Stimulated activated CD8-positive, alpha-beta memory T cell treated with anti-CD3 and anti-CD28 coated beads, Interleukin-7, amount 100 ng/mL, for 48 hours (primary cell): ENCODE measurements around the gene HELLS.
"Not testable (repeated sequence)": the region's sequence is repeated elsewhere in the genome, so short reads cannot be mapped to it uniquely, and the experiment has no call there.

Source experiments
- DNase-seq, 2 donors: peaks; one replicate each; pipeline ENCODE4 v3.0.0-alpha.2; 2020; ENCODE audit warnings: low read depth in 1 of 2; ENCODE audit errors: extremely low read depth in 1 of 2

Gene HELLS

GRCh38 chr10:94602729-94603515 lies 57.3 kb downstream of the HELLS start:
- no peak for DNase-seq

- DNase-seq: no peak
Measured at GRCh38 chr10:94607111-94607510, 61.5 kb downstream of the HELLS start.

GRCh38 chr10:94608559-94608958 lies 63.0 kb downstream of the HELLS start:
- DNase-seq: no peak

- DNase-seq: no peak
Measured at GRCh38 chr10:94614558-94614957, 69.0 kb downstream of the HELLS start.

- no peak for DNase-seq
Measured at GRCh38 chr10:94617389-94617944, 71.9 kb downstream of the HELLS start.

GRCh38 chr10:94622666-94623205 lies 77.1 kb downstream of the HELLS start:
- no peak for DNase-seq

GRCh38 chr10:94623572-94623971 lies 78.0 kb downstream of the HELLS start:
- DNase-seq: no peak

GRCh38 chr10:94626476-94626875 lies 80.9 kb downstream of the HELLS start:
- no peak for DNase-seq

- no peak for DNase-seq
Measured at GRCh38 chr10:94627511-94627910, 81.9 kb downstream of the HELLS start.

GRCh38 chr10:94630017-94630688 lies 84.6 kb downstream of the HELLS start:
- no peak for DNase-seq

- no peak for DNase-seq
Measured at GRCh38 chr10:94631077-94631875, 85.7 kb downstream of the HELLS start.

- no peak for DNase-seq
Measured at GRCh38 chr10:94632954-94633353, 87.4 kb downstream of the HELLS start.

- not testable (repeated sequence) for DNase-seq
Measured at GRCh38 chr10:94638097-94638496, 92.5 kb downstream of the HELLS start.

GRCh38 chr10:94639902-94640301 lies 94.3 kb downstream of the HELLS start:
- no peak for DNase-seq

GRCh38 chr10:94640562-94640961 lies 95.0 kb downstream of the HELLS start:
- DNase-seq: no peak

- DNase-seq: no peak
Measured at GRCh38 chr10:94641480-94641879, 95.9 kb downstream of the HELLS start.

- DNase-seq: no peak
Measured at GRCh38 chr10:94644352-94644751, 98.8 kb downstream of the HELLS start.

GRCh38 chr10:94645285-94645684 lies 99.7 kb downstream of the HELLS start:
- DNase-seq: no peak
